Thoracic aorta (tissue), 2 donors: Measurements from ENCODE around the gene CD177. TPM values are rescaled to one million over a fixed set of nuclear protein-coding genes. Genes with fewer than 3 reads are reported as not detected.
"Not testable (repeated sequence)": the region's sequence is repeated elsewhere in the genome, so short reads cannot be mapped to it uniquely, and the experiment has no call there.

Source experiments
- ATAC-seq: fragments of 150-250 bp; one replicate; pipeline ENCODE4 v1.8.0; 2017; ENCODE audit warnings: low read depth; ENCODE audit not compliant: insufficient number of reproducible peaks, low FRiP score
- DNase-seq: peaks from one replicate; pipeline ENCODE4 v3.0.0-alpha.2; 2020; ENCODE audit warnings: low spot score
- H3K27ac ChIP-seq, 2 donors: fragments of 200-600 bp; sonication (generic); 1 replicate in 1 of 2; 2 replicates in 1 of 2; pipeline ENCODE4 v1.5.1; 2016; ENCODE audit warnings: mild to moderate bottlenecking in 2 of 2, moderate library complexity in 2 of 2
- H3K27me3 ChIP-seq: fragments of 200-600 bp; sonication (generic); replicated peaks from 2 replicates; pipeline ENCODE4 v1.6.0; 2016; ENCODE audit warnings: mild to moderate bottlenecking; ENCODE audit not compliant: insufficient read depth
- H3K36me3 ChIP-seq: fragments of 200-600 bp; sonication (generic); one replicate; pipeline ENCODE4 v1.5.1; 2016
- H3K4me1 ChIP-seq, 2 donors: fragments of 200-600 bp; sonication (generic); 1 replicate in 1 of 2; 2 replicates in 1 of 2; pipeline versions ENCODE4 v1.5.1 to v1.6.0; 2016; ENCODE audit warnings: low read depth in 2 of 2, mild to moderate bottlenecking in 1 of 2; ENCODE audit not compliant: control insufficient read depth in 1 of 2
- H3K4me3 ChIP-seq: fragments of 200-600 bp; sonication (generic); 2 replicates; pipeline ENCODE4 v1.5.1; 2016; ENCODE audit warnings: mild to moderate bottlenecking
- H3K9me3 ChIP-seq: fragments of 200-600 bp; sonication (generic); 2 replicates; pipeline ENCODE4 v1.5.1; 2016
- total RNA-seq, 2 donors: library from RNA; depleted of rRNA; stranded (reverse); fragments of >200 nt; gene quantifications; one replicate each; pipeline versions ENCODE4 v1.1.0 to v1.2.3, GENCODE V29; 2016
- TF ChIP-seq, protein P1 (sequence below): fragments of 200-600 bp; sonication (generic); IDR thresholded peaks from one replicate; pipeline ENCODE4 v1.5.1; 2019; ENCODE audit warnings: antibody characterized with exemption

The CD177 gene
- total RNA-seq, 2 donors from 2014 or later, result 3.5 TPM; not detected in 1

DNA sequence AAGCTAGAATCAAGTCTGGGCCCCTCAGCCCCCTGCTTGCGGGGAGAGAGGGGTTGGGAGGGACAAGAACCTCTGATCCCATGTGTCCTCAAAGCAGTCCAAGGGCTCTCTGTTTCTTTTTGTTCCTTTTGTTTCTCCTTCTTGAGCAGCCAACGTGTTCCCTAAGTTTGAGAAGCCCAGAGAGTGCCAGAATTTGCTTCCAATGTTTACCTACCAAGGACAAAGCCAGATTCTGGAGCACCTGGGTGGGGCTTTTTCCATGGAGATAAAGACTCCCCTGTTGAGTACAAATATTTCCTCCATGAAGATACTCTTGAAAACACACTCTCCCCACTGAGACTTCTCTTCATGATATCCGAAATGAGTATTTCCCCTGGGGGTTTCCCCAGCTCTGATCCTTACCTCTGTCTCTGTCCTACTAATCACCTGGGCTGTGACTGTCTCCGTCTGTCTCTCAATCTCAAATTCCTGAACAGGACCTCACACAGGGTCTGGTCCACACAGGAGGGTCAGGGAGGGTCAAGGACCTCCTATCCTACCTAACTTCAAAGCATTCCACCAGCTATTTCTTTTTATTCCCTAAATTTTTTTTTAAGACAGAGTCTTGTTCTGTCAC is 27.4 kb downstream of the CD177 start:
- Histone ChIP-seq H3K9me3 (no peaks in the 10 kb centered on the region), H3K36me3 (no peaks in the 10 kb centered on the region), H3K4me3 (no peak overlapping the region), H3K4me1 (no peaks in the 10 kb centered on the region), H3K27ac (no peak overlapping the region), H3K27me3 (no peaks in the 10 kb centered on the region)
- TF ChIP-seq, protein P1, sequence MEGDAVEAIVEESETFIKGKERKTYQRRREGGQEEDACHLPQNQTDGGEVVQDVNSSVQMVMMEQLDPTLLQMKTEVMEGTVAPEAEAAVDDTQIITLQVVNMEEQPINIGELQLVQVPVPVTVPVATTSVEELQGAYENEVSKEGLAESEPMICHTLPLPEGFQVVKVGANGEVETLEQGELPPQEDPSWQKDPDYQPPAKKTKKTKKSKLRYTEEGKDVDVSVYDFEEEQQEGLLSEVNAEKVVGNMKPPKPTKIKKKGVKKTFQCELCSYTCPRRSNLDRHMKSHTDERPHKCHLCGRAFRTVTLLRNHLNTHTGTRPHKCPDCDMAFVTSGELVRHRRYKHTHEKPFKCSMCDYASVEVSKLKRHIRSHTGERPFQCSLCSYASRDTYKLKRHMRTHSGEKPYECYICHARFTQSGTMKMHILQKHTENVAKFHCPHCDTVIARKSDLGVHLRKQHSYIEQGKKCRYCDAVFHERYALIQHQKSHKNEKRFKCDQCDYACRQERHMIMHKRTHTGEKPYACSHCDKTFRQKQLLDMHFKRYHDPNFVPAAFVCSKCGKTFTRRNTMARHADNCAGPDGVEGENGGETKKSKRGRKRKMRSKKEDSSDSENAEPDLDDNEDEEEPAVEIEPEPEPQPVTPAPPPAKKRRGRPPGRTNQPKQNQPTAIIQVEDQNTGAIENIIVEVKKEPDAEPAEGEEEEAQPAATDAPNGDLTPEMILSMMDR, result no peak
- ATAC-seq (no peak), DNase-seq (no peak)

DNA sequence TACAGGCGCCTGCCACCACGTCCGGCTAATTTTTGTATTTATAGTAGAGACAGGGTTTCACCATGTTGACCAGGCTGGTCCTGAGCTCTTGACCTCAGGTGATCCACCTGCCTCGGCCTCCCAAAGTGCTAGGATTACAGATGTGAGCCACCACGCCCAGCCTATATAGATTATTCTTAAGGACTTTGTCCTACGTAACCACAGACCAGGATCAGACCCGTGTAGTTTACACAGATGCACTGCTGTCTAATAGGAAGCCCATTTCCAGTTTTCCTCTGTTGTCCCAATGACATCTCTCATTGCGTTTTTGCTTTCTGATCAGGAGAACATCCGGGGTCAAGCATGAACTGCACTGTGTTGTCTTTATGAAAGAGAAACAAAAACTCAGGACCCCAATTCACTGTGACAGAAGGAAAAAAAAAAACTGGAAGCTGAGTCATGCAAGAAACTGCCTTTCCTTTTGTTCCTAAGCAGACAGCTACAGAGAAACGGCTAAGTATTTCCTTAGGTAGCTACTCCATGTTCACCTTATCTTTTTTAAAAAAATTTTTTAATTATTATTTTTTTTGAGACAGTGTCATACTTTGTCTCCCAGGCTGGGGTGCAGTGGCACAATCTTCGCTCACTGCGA is 29.2 kb downstream of the CD177 start:
- DNase-seq, H3K9me3 ChIP-seq, H3K4me1 ChIP-seq, H3K4me3 ChIP-seq, H3K36me3 ChIP-seq, H3K27me3 ChIP-seq, ATAC-seq, H3K27ac ChIP-seq: not testable (repeated sequence)

DNA sequence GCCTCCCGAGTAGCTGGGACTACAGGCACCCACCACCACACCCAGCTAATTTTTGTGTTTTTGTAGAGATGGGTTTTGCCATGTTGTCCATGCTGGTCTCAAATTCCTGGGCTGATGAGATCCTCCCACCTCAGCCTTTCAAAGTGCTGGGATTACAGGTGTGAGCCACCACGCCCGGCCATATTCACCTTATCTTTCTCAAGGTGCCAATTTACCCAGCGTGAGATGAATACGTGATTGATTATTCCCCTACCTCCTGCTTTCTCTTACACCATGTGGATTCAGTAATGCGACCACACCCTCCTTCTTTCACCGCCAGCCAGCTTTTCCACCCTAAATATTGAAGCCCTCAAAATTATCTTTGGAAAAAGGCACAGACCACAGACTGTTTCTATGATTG is 29.8 kb downstream of the CD177 start:
- not testable (repeated sequence) for H3K27ac ChIP-seq, H3K27me3 ChIP-seq, H3K9me3 ChIP-seq, H3K4me3 ChIP-seq, H3K36me3 ChIP-seq, DNase-seq, ATAC-seq, H3K4me1 ChIP-seq

DNA sequence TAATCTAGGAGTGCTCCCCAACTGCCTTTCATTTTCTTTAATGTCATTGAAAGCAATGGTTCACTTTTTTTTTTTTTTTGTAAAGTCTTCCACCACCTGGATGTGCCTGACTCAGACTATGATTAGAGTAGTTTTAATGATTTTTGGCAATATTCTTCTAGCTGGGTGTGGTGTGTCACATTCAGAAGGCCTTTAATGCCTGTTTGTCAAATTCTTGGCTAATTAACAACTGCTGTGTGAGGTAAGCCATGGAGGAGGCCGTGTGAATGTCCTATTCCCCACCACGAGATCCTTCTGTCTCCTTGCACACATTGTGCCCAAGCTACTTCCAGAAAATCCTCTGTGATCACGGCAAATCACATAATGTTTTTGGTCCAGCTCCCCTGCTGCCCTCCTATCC is 30.3 kb downstream of the CD177 start:
- not testable (repeated sequence) for H3K4me1 ChIP-seq, H3K9me3 ChIP-seq, H3K4me3 ChIP-seq, H3K27me3 ChIP-seq, H3K27ac ChIP-seq, ATAC-seq, H3K36me3 ChIP-seq, DNase-seq

DNA sequence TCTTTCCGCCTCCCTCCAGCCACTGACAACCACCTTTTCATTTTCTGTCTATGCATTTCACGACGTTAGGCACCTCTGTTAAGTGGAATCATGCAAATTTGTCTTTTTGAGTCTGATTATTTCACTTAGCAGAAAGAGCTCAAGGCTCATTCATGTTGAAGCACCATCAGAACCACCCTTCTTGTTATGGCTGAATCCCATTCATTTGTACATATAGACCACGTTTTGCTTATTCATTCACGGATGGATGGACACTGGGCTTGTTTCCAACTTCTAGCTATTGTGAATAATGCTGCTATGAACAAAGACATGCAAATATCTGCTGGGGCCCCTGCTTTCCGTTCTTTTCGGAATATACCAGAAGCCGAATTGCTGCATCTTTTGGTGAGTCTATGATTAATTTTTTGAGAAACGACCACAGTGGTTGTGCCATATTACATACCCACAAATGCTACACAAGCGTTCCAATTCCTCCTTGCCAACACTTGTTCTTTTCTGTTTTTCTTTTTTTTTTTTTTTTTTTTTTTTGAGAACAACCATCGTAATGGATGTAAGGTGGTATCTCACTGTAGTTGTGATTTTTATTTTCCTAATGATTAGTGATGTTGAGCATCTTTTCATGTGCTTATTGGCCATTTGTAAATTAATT is 37.5 kb downstream of the CD177 start:
- ATAC-seq, H3K36me3 ChIP-seq, H3K4me3 ChIP-seq, H3K4me1 ChIP-seq, H3K27ac ChIP-seq, H3K9me3 ChIP-seq, DNase-seq, H3K27me3 ChIP-seq: not testable (repeated sequence)

DNA sequence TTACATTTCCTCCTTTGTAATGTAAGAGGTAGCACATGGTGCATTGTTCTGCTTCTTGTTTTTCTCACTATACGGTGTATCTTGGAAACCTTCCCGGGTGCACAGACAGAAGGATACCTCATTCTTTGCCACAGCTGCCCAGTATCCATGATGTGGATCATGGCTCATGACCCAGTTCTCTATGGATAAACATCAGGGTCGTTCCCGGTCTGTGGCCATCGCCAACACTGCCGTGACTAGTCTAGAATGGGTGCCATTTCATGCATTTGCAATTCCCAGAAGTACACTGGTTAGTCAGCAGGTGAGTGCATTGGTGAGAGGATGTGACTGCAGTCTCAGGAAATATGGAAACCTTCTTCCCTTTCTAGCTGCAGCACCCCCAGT is 38.1 kb downstream of the CD177 start:
- not testable (repeated sequence) for H3K27me3 ChIP-seq, H3K4me3 ChIP-seq, H3K9me3 ChIP-seq, H3K4me1 ChIP-seq, ATAC-seq, H3K27ac ChIP-seq, H3K36me3 ChIP-seq, DNase-seq

DNA sequence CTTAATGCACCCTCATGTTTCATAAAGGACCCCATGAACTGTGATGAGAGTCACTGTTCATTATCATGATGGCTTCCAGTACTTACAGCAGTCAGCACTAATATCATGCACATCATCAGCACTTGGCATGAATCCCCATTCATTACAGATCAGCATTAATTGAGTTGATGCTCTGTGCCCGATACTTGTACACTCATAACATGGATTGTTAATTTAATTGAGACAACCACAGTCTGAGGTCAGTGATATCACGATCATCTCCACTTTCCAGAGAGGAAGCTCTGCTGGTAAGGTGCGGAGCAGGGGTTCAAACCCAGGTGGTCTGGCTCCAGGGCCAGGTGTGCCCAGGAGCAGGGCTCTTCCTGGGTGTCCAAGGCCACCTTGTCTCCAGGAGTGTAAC is 40.0 kb downstream of the CD177 start:
- H3K27me3 ChIP-seq, H3K9me3 ChIP-seq, H3K4me3 ChIP-seq, H3K4me1 ChIP-seq, H3K27ac ChIP-seq, DNase-seq, H3K36me3 ChIP-seq, ATAC-seq: not testable (repeated sequence)

DNA sequence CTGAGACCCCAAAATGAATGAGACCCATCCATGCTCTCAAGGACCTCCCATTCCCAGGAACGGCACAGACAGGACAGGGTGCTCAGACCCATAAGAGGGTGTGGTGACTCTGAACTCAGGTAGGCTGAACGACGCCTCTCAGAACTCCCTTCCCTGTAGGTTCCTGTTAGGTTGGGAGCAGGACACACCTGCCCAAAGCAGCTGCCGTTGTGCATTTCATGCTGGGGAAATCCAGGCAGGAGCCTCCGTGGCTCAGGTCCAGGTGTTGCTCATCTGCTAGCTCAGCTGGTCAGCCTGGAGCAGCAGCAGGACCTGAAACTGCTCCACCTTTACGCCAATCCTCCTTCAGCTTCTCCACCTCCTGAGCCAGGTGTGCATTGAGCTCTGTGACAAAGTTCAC is 42.1 kb downstream of the CD177 start:
- TF ChIP-seq, protein P1, result no peak
- H3K4me1 ChIP-seq, result no peaks in the 10 kb centered on the region
- no peaks in the 10 kb centered on the region for H3K36me3 ChIP-seq
- H3K27ac ChIP-seq, result no peak overlapping the region
- ATAC-seq (no peak), DNase-seq (no peak)
- H3K27me3 ChIP-seq, result no peaks in the 10 kb centered on the region
- no peak overlapping the region for H3K4me3 ChIP-seq
- H3K9me3 ChIP-seq, result no peaks in the 10 kb centered on the region
